Measurements from ENCODE around the gene ANKRD33. TPM values are rescaled to one million over a fixed set of nuclear protein-coding genes. Genes with fewer than 3 reads are reported as not detected.

ANKRD33 gene
- total RNA-seq, 1 donor from 2014 or later = not detected

GRCh38 chr12:51850081-51850964 is 37.6 kb upstream of the ANKRD33 start:
- peaks cover 9% of the 10 kb centered on the region for H3K27me3 Mint-ChIP-seq (ENCODE audit: low read depth, unreplicated experiment)
- H3K9ac ChIP-seq (ENCODE audit: low read length) = no peak overlapping the region
- DNase-seq (ENCODE audit: low read depth) (no peak), FAIRE-seq (no peak)
- H3K4me3 Mint-ChIP-seq (ENCODE audit: unreplicated experiment) = no peak overlapping the region
- no peaks in the 10 kb centered on the region for H4K20me1 ChIP-seq (ENCODE audit: insufficient read depth, low read length)
- TF ChIP-seq EZH2 (IDR thresholded peaks at IDR 0.05; ENCODE audit: insufficient read depth, low read length) = no peak
- no peak for TF ChIP-seq CTCF (IDR thresholded peaks at IDR 0.05; ENCODE audit: insufficient read depth, low read depth, low read length)
- H3K4me3 ChIP-seq (ENCODE audit: insufficient read depth, low read depth, low read length) = no peak overlapping the region
- no peaks in the 10 kb centered on the region for H3K36me3 ChIP-seq (ENCODE audit: insufficient read depth, low read length)
- no peaks in the 10 kb centered on the region for H3K9me3 ChIP-seq (ENCODE audit: insufficient read depth, low read depth, low read length)
- H3K27me3 ChIP-seq (ENCODE audit: insufficient read depth, low read length) = peaks cover 19% of the 10 kb centered on the region
- H3K9me3 Mint-ChIP-seq (ENCODE audit: unreplicated experiment) = no peaks in the 10 kb centered on the region
- H3K79me2 ChIP-seq (ENCODE audit: insufficient read depth, low read length) = no peaks in the 10 kb centered on the region
- H3K4me1 ChIP-seq (ENCODE audit: insufficient read depth, low read length) = peaks cover 4% of the 10 kb centered on the region
- H3K27ac Mint-ChIP-seq (ENCODE audit: unreplicated experiment) = no peak overlapping the region
- no peak overlapping the region for H3K27ac ChIP-seq (ENCODE audit: low read depth, low read length)
- no peaks in the 10 kb centered on the region for H3K36me3 Mint-ChIP-seq (ENCODE audit: low read depth, unreplicated experiment)
- peaks cover 3% of the 10 kb centered on the region for H3K4me1 Mint-ChIP-seq (ENCODE audit: low read depth, unreplicated experiment)
- no peak overlapping the region for H3K4me2 ChIP-seq (ENCODE audit: low read length)
- H2AFZ ChIP-seq (ENCODE audit: low read depth, low read length) = no peak overlapping the region

- Histone ChIP-seq H3K36me3 (ENCODE audit: insufficient read depth, low read length) (no peaks in the 10 kb centered on the region), H3K4me2 (ENCODE audit: low read length) (no peak overlapping the region), H3K9me3 (ENCODE audit: insufficient read depth, low read depth, low read length) (no peaks in the 10 kb centered on the region), H3K27me3 (ENCODE audit: insufficient read depth, low read length) (peaks cover 15% of the 10 kb centered on the region), H3K27ac (ENCODE audit: low read depth, low read length) (no peak overlapping the region), H3K4me1 (ENCODE audit: insufficient read depth, low read length) (peaks cover 8% of the 10 kb centered on the region), H3K9ac (ENCODE audit: low read length) (no peak overlapping the region), H3K4me3 (ENCODE audit: insufficient read depth, low read depth, low read length) (no peak overlapping the region), H3K79me2 (ENCODE audit: insufficient read depth, low read length) (no peaks in the 10 kb centered on the region), H4K20me1 (ENCODE audit: insufficient read depth, low read length) (no peaks in the 10 kb centered on the region), H2AFZ (ENCODE audit: low read depth, low read length) (no peak overlapping the region)
- no peak for DNase-seq (ENCODE audit: low read depth)
- peaks cover 6% of the 10 kb centered on the region for H3K4me1 Mint-ChIP-seq (ENCODE audit: low read depth, unreplicated experiment)
- H3K27me3 Mint-ChIP-seq (ENCODE audit: low read depth, unreplicated experiment) = peaks cover 9% of the 10 kb centered on the region
- H3K4me3 Mint-ChIP-seq (ENCODE audit: unreplicated experiment) = no peak overlapping the region
- no peak for FAIRE-seq
- H3K27ac Mint-ChIP-seq (ENCODE audit: unreplicated experiment) = no peak overlapping the region
- H3K36me3 Mint-ChIP-seq (ENCODE audit: low read depth, unreplicated experiment) = no peaks in the 10 kb centered on the region
- H3K9me3 Mint-ChIP-seq (ENCODE audit: unreplicated experiment) = no peaks in the 10 kb centered on the region
- TF ChIP-seq CTCF (IDR thresholded peaks at IDR 0.05; ENCODE audit: insufficient read depth, low read depth, low read length) = no peak
- no peak for TF ChIP-seq EZH2 (IDR thresholded peaks at IDR 0.05; ENCODE audit: insufficient read depth, low read length)
Observed at GRCh38 chr12:51850965-51851299, 37.0 kb upstream of the ANKRD33 start.

Measured in astrocyte (in vitro differentiated cells and primary cell).